MV-4-11 (cell line): Measurements from ENCODE around the gene ZNF267.
"Not testable (repeated sequence)": the region's sequence is repeated elsewhere in the genome, so short reads cannot be mapped to it uniquely, and the experiment has no call there.

ENCODE experiments used
- DNase-seq: peaks from one replicate; lab custom pipeline; 2025; lab: John Stamatoyannopoulos, UW

Gene ZNF267

DNA sequence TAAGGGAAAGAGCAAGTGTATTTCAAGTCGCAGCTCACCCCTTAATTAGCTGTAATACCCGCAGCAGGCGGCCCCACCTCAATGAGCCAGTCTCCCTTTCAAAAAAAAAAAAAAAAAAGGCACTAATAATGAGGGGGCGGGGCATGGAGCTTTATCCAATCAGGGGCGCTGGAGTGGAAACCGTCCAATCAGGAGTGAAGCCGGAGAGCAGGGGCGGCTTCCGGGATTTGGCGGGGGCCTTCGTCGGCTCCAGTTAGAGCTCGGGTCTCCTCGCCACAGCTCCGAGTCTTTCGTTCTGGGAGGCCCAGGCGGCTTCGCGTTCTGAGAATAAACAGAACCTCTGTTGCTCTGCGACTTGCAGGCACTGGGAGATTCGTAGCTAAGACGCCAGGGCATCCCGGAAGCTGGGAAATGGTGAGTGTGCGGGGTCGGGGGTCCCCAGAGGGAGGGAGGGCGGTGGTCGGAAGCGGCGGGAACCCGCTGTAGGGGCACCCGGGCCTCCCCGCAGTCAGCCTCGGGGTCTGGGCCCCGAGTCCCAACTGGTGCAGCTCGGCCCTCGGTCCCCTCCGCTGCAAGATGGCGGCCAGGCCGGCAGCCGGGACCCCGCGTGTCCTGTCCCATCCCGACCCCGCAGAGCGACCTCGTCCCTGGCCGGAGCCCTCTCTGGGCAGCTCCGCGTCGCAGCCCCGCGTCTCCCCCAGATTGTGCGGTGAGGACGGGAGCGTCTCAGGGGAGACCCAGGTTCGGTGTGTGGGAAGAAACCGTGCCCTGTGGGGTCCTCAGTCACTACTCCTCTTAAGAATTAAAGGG is at the start of gene ZNF267:
TSS of gene ZNF267 (plus strand) at position 252 of the 810 bp plus-strand sequence. CDS start at position 412, 160 bp downstream.
- peak; percentile 89 for DNase-seq

DNA sequence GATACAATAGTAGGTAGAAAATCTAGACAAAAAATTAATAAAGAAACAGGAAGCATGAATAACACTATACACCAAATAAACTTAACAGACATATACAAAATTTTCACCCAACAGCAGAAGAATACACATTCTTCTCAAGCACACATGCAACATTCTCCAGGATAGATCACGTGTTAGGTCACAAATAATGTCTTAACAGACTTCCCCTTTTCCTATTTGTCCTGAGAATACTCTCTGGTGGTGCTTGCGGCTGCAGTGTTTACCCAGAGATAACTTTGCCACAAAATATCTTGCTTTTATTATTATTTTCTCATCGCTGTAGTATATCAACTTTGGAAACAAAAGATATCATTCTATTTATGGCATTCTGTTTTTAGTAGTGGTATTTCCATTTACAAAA is 40.6 kb upstream of the ZNF267 start:
- peak; percentile 4 for DNase-seq

GRCh38 chr16:31836396-31836795 is 37.2 kb upstream of the ZNF267 start:
- not testable (repeated sequence) for DNase-seq

- DNase-seq = no peak
Measured at GRCh38 chr16:31842864-31843263, 30.7 kb upstream of the ZNF267 start.

- DNase-seq = not testable (repeated sequence)
Measured at GRCh38 chr16:31848572-31848971, 25.0 kb upstream of the ZNF267 start.

GRCh38 chr16:31853291-31853690 is 20.3 kb upstream of the ZNF267 start:
- DNase-seq = no peak

DNA sequence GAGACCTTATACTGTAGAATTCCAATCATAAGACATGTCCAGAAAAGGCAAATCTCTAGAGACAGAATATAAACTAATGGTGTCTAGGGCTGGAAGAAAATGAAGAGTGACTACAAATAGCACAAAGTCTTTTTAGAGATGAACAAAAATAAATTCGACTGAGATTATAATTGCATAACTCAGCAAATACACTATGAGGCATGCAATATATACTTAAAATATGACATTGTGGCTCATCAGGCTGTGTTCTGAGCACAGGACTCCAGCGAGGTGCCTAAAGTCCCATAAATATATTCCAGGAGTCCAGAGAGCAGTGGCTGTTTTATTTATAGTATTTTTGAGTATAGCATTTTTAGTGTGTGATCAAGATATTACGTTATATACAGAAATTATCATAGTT is 13.1 kb upstream of the ZNF267 start:
- DNase-seq = no peak

GRCh38 chr16:31861455-31861854 is 12.2 kb upstream of the ZNF267 start:
- DNase-seq = no peak

DNA sequence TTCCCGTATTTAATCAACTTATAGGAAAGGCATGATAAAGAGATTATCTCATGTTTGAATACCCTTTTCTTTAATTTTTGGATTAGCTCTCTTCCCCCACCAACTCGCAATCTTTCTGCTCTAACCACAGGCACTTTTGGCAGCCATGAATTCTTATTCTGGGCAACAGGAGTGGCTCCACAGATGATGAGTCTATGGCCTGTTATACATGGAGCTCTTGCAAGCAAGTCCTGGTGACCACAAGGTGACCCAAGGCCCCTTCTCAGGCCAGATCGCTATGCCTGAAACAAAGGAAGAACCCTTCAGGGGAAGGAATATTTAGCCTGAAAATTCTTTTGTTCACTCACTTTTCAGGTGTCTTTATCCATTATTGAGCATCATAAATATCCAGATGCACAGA is 10.8 kb upstream of the ZNF267 start:
- no peak for DNase-seq

DNA sequence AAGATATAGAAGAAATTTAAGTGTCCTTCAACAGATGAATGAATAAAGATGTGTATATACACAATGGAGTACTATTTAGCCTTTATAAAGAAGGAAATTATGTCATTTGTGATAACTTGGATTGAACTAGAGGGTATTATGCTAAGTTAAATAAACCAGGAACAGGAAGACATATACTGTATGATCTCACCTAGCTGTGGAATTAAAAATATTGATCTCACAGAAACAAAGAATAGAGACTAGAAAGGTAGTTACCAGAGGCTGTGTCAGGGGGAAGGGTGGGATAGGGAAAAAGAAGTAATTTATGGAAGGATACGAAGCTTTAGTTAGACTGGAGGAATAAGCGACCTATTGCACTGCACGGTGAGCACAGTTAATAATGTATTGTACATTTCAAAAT is 5.4 kb upstream of the ZNF267 start:
- DNase-seq = no peak

GRCh38 chr16:31868691-31869167 is 4.9 kb upstream of the ZNF267 start:
- peak; percentile 66 for DNase-seq

DNA sequence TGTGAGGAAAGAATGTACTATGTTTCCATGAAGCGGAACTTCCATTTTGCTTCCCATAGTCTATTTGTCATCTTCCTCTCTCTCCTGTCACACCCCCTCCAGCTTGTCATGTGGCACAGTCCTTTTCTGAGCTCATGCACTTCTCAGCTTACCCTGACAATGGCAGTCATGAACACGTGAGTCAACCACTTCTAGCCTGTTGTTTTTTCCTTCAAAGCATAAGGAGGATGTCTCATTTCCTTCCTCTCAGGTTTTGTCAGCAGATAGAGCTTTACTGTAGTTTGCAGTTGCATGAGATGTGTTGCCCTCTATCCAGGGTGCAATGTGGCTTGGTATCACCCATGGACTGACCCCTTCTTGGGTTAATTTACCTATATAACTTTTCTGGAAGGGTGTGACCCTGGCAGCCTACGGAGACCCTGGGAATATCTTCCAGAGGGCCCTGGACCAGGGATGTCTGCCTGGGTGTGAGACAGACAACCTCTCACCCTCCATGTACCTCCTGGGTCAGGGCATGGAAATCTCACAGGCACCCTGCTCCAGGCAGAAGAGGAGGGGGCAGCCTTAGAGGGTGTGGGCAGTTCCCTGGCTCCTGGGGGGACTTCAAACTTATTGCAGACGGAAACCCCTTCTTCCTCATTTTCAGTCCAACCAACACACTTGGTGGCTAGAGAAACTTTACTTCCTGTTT is 4.0 kb upstream of the ZNF267 start:
- DNase-seq = peak; percentile 98

GRCh38 chr16:31870809-31871208 is 2.8 kb upstream of the ZNF267 start:
- no peak for DNase-seq

- no peak for DNase-seq
Measured at GRCh38 chr16:31871510-31871909, 2.1 kb upstream of the ZNF267 start.

GRCh38 chr16:31872201-31872600 is 1.4 kb upstream of the ZNF267 start:
- no peak for DNase-seq

DNA sequence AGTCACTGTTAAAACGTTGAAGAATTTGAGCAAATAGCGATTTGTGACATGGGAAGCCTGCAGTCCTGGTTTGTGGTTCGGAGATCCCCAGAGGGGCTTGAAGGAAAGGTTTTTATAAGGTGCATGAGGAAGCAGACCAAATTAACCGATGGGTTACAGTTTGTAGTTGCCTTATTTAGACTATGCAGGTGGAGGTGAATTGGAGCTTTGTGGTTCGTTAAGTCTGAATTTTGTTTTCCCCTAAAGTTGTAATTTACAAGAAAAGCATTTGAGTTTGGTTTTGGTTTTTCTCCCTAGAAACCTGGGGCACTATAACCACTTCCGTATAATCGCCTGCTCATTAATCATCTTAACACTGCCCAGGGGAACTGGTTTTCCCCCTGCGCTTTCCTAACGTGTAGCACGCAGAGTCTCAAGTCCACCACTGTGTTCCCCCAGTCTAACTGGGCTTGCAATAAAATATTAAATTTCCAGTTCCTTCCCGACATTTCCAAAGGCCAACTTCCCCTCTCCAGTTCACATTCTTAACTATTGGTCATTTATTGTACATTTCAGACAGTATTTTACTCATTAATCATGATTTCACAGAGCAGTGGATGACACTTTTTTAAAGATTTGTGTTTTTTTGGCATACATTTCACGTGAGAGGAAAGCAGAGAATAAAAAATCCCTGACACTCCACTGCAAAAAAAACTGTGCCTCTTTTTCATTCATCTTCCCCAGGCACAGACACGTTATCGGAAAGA is 932 bp downstream of the ZNF267 start:
- DNase-seq = peak; percentile 82

- no peak for DNase-seq
Measured at GRCh38 chr16:31875112-31875803, 1.7 kb downstream of the ZNF267 start.

DNA sequence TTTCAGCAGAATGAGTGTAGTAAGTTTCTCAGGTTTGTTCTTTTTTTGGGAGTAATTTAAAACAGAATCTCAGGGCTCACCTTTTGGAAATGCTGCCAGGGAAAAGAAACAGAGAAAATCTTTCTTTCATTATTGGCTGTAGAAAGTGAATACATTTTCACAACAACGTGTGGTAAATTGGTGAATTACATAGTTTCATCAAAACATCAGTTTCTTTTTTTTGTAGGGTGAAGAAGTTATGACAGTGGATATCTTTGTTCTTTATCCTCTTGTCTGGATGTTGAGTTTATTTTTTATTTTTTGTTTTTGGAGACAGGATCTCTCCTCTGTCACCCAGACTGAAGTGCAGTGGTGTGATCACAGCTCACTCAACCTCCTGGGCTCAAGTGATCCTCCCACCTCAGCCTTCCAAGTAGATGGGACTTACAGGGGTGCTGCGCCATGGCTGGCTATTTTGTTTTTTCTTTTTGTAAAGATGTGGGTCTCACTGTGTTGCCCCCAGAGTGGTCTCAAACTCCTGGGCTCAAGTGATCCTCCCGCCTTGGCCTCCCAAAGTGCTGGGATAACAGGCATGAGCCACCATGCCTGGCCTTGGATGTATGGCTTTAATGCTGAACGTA is 2.4 kb downstream of the ZNF267 start:
- DNase-seq = no peak

GRCh38 chr16:31876951-31877828 is 3.6 kb downstream of the ZNF267 start:
- peak; percentile 58 for DNase-seq

- DNase-seq = no peak
Measured at GRCh38 chr16:31877876-31878642, 4.5 kb downstream of the ZNF267 start.
